K562 (cell line): Measurements from ENCODE around the gene CASP6. TPM values are rescaled to one million over a fixed set of nuclear protein-coding genes. Genes with fewer than 3 reads are reported as not detected.

Experiments used
- FOXJ2 ChIP-seq: fragments of 200-800 bp; sonication (Bioruptor generic); IDR thresholded peaks from 2 replicates; pipeline ENCODE4 v1.6.1; 2016; ENCODE audit warnings: missing genetic modification characterization, missing compliant biosample characterization
- KLF6 ChIP-seq: fragments of 250-450 bp; sonication (Bioruptor Pico); IDR thresholded peaks from 2 replicates; pipeline ENCODE4 v1.4.0; 2020; ENCODE audit warnings: mild to moderate bottlenecking, moderate library complexity, borderline replicate concordance
- LEF1 ChIP-seq: fragments of 450-650 bp; IDR thresholded peaks from 2 replicates; pipeline ENCODE4 v1.6.1; 2016; ENCODE audit warnings: mild to moderate bottlenecking
- MAFF ChIP-seq: IDR thresholded peaks from 2 replicates; pipeline ENCODE4 v1.6.1; 2012; ENCODE audit warnings: low read length, improper control_type of control experiment
- MBD1 ChIP-seq: fragments of 250-450 bp; sonication (Bioruptor Pico); IDR thresholded peaks from 2 replicates; pipeline ENCODE4 v1.8.0; 2022; ENCODE audit warnings: inconsistent platforms
- NFIX ChIP-seq: fragments of 250-450 bp; sonication (Bioruptor Pico); IDR thresholded peaks from 2 replicates; pipeline ENCODE4 v1.4.0; 2020; ENCODE audit warnings: low read depth, mild to moderate bottlenecking, moderate library complexity
- NR2C1 ChIP-seq, 2 experiments: fragments of 450-650 bp; IDR thresholded peaks; 2 replicates each; pipeline ENCODE4 v1.6.1; 2017; ENCODE audit warnings: mild to moderate bottlenecking in 2 of 2, antibody characterized with exemption in 1 of 2, inconsistent platforms in 1 of 2, missing compliant biosample characterization in 1 of 2, missing genetic modification characterization in 1 of 2
- PRDM10 ChIP-seq: fragments of 450-650 bp; IDR thresholded peaks from 2 replicates; pipeline ENCODE4 v1.6.1; 2018; ENCODE audit not compliant: partially characterized antibody
- PTRF ChIP-seq: fragments of 450-650 bp; IDR thresholded peaks from 2 replicates; pipeline ENCODE4 v1.6.1; 2016; ENCODE audit warnings: mild to moderate bottlenecking, missing genetic modification characterization, missing compliant biosample characterization
- SIN3A ChIP-seq, 2 experiments: fragments of 150-350 bp in 1 of 2; IDR thresholded peaks; 2 replicates each; pipeline ENCODE4 v1.6.1; 2011 to 2016; ENCODE audit warnings: borderline replicate concordance in 2 of 2, low read depth in 2 of 2, low read length in 2 of 2, mild to moderate bottlenecking in 2 of 2, moderate library complexity in 2 of 2; ENCODE audit not compliant: control insufficient read depth in 1 of 2
- SMAD4 ChIP-seq: fragments of 250-450 bp; sonication (Bioruptor Pico); conservative IDR thresholded peaks from 2 replicates; pipeline ENCODE4 v1.8.0; 2021; ENCODE audit warnings: inconsistent platforms, mild to moderate bottlenecking, moderate library complexity
- TAF15 ChIP-seq: fragments of 200-400 bp; formaldehyde crosslinking; IDR thresholded peaks from 2 replicates; pipeline ENCODE4 v1.6.1; 2017; ENCODE audit warnings: mild to moderate bottlenecking, low read depth, low read length, moderate library complexity
- TAF7 ChIP-seq: fragments of 450-650 bp; IDR thresholded peaks from 2 replicates; pipeline ENCODE4 v1.6.1; 2016; ENCODE audit warnings: missing genetic modification characterization, missing compliant biosample characterization
- TAL1 ChIP-seq: fragments of 450-650 bp; IDR thresholded peaks from 2 replicates; pipeline ENCODE4 v1.6.1; 2016; ENCODE audit warnings: mild to moderate bottlenecking
- XRCC3 ChIP-seq: fragments of 450-650 bp; IDR thresholded peaks from 2 replicates; pipeline ENCODE4 v1.6.1; 2017; ENCODE audit warnings: mild to moderate bottlenecking, moderate library complexity
- ZBTB1 ChIP-seq: sonication (generic); formaldehyde crosslinking; IDR thresholded peaks from 2 replicates; pipeline ENCODE4 v1.8.1; 2023; ENCODE audit warnings: missing genetic modification reagents, low read depth, mild to moderate bottlenecking, borderline replicate concordance
- ZNF146 ChIP-seq: IDR thresholded peaks from one replicate; pipeline ENCODE4 v1.6.1; 2018; ENCODE audit warnings: missing compliant biosample characterization; ENCODE audit not compliant: unreplicated experiment
- ZNF197 ChIP-seq: fragments of 200-800 bp; sonication (Bioruptor generic); IDR thresholded peaks from 2 replicates; pipeline ENCODE4 v1.6.1; 2016; ENCODE audit warnings: low read depth, missing genetic modification characterization, missing compliant biosample characterization
- ZNF79 ChIP-seq: fragments of 250-450 bp; sonication (Bioruptor Pico); IDR thresholded peaks from 2 replicates; pipeline ENCODE4 v1.4.0; 2020; ENCODE audit warnings: low read depth, mild to moderate bottlenecking, moderate library complexity
- ZSCAN29 ChIP-seq: fragments of 450-650 bp; IDR thresholded peaks from 2 replicates; pipeline ENCODE4 v1.6.1; 2017
- polyA plus RNA-seq, 8 experiments: library from polyadenylated mRNA; depleted of rRNA in 4 of 8; stranded (reverse) in 5 of 8; unstranded in 3 of 8; fragments of >200 nt; fragmentation: Nextera tagmentation in 2 of 8; fragmentation: Illumina TruSeq in 1 of 8; extraction: Ambion mirVana in 2 of 8; extraction: Trizol in 1 of 8; gene quantifications; 2 replicates each; pipeline versions ENCODE4 v1.2.1 to v1.2.3, GENCODE V29; 2011 to 2014; ENCODE audit warnings: inconsistent platforms in 1 of 8, missing spikeins in 1 of 8
- total RNA-seq, 7 experiments: library from RNA; depleted of rRNA in 6 of 7; stranded (reverse); fragments of >200 nt in 6 of 7; fragmentation: Illumina TruSeq in 2 of 7; extraction: Trizol in 2 of 7; gene quantifications; 2 replicates each; pipeline versions ENCODE4 v1.2.1 to v1.2.3, GENCODE V29; 2011 to 2021; ENCODE audit warnings: low replicate concordance in 1 of 7

CASP6 gene
- total and polyA plus RNA-seq, 9 of the 15 experiments (the other 6 are each of a cell fraction or from before 2014, with no cell fraction given): 20.8 to 72.7 (median 39.1) TPM

GRCh38 chr4:109750652-109751244, 47.5 kb upstream of the CASP6 start (continued):
- TF ChIP-seq PRDM10 (peak; percentile 38), NFIX (no peak), ZBTB1 (CRISPR knock-in tag) (no peak), XRCC3 (no peak), TAF7 (tag) (no peak), PTRF (peak; percentile 43; the same call in 1 of the 2 replicates), FOXJ2 (tag) (no peak), TAF15 (no peak), ZNF197 (0 out of 2 replicates have a peak, but pooled peaks have one; percentile 39), ZSCAN29 (no peak), TAL1 (no peak), NR2C1 (IDR thresholded peaks at IDR 0.05) (no peak), NR2C1 (tag; IDR thresholded peaks at IDR 0.05) (peak; percentile 68; the same call in 1 of the 2 replicates), ZNF79 (no peak), SMAD4 (CRISPR knock-in tag) (peak; percentile 78), KLF6 (CRISPR knock-in tag) (peak; percentile 67; the same call in 1 of the 2 replicates), MBD1 (CRISPR knock-in tag) (no peak), SIN3A (IDR thresholded peaks at IDR 0.05; ENCODE audit: borderline replicate concordance in 2 of 2, control insufficient read depth in 1 of 2, low read depth in 2 of 2, low read length in 2 of 2) (no peak), ZNF146 (CRISPR knock-in tag) (no peak), LEF1 (no peak), MAFF (no peak)
